ENCODE data around the gene SLC35E1.
"Not testable (repeated sequence)": the region's sequence is repeated elsewhere in the genome, so short reads cannot be mapped to it uniquely, and the experiment has no call there.

The SLC35E1 gene

GRCh38 chr19:16581145-16581970 lies 9.1 kb upstream of the SLC35E1 start:
- DNase-seq (ENCODE audit: low read depth): no peak

DNA sequence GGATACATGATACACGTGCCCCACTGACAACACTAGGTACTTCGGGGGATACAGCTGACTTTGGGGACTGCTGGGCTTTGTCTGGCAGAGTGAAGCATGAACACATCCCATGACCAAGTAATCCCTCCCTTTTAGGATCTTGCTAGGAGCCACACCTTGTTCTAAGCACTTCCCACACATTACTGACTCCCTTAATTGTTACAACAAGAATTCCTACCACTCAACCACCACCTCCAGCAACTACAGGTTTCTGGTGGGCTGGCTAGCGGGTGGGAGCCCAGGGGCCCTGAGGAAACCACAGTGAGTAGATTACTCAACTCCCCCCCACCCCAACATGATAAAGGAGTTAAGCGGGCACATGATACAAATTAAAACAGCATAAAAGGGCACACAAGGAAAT lies 7.2 kb upstream of the SLC35E1 start:
- no peak for DNase-seq (ENCODE audit: low read depth)

DNA sequence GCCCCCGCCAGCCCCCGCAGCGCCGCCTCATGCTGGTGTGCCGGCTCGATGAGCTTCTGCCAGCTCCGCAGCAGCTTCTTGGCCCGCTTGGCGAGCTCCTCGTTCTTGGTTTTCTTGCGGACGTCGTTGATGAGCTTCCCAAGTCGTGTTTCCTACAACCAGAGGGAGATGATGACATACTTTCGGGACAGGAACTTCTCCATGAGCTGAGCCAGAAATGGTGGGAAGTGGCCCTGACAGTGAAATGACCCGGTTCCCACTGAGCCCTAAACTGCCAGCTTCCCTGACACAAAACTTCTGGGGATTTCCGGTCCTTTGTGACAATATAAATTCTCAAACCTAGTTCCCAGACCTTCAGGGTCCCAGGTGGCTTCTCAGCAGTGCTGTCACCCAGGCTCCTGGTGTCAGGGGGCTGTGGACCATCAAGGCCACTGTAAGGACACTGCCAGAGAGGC lies 5.3 kb upstream of the SLC35E1 start:
- DNase-seq (ENCODE audit: low read depth): no peak

DNA sequence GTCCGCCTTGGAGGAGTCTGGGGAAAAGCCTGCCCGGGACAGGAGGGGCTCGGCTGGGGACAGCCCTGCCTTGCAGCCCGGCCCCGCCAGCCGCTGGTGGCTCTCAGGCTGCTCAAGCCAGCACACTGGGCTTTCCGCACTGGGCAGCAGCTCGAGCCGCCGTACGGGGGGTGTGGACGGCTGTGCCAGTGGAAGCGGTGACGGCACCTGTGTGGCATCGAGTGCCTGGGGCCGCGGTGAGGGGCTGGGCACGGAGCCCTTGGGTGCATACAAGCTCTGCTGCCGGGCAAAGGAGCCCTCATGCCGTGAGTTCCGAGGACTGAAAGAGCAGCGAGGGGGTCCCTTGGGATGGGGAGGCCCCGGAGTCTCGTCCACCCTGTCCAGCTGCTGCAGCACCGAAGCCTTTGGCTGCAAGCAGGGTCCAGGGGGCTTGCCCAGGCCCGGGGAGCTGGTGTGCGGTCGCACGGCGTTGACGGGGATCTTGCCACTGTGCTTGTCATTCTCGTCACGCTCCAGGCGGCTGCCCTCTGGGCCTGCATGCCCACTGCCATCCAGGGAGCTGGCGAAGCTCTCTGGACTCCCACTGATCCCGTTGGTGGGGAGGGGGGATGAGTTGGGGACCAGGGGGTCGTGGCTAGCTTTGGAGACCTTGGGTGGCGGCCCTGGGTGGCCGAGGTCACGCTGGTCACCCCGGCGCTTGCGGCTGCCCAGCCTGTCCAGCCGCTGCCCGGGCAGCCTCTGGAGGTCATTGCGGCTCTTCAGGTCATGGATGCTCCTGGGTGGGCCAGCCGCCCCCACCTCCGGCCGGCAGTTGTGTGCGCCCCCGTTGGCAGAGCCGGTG lies 4.7 kb upstream of the SLC35E1 start:
- no peak for DNase-seq (ENCODE audit: low read depth)

GRCh38 chr19:16575861-16576689 lies 3.9 kb upstream of the SLC35E1 start:
- DNase-seq (ENCODE audit: low read depth): no peak

GRCh38 chr19:16575282-16575681 lies 3.1 kb upstream of the SLC35E1 start:
- no peak for DNase-seq (ENCODE audit: low read depth)

GRCh38 chr19:16573925-16574324 lies 1.7 kb upstream of the SLC35E1 start:
- no peak for DNase-seq (ENCODE audit: low read depth)

DNA sequence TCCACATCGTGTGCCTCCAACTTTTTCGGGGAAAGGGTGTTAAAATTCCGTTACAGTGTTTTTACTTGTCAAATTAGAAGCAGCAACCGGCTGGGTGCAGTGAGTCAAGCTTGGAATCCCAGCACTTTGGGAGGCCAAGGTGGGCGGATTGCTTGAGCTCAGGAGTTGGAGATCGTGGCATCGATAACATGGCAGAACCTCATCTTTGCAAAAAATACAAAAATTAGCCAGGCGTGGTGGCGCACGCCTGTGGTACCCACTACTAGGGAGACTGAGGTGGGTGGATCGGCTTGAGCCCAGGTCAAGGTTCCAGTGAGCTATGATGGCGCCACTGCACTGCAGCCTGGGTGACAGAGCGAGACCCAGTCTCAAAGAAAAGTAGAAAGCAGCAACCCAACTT lies 1.1 kb upstream of the SLC35E1 start:
- DNase-seq (ENCODE audit: low read depth): no peak

- DNase-seq (ENCODE audit: low read depth): peak; percentile 56
These were observed 338 bp downstream of the SLC35E1 start for GRCh38 chr19:16571822-16572331.

GRCh38 chr19:16571283-16571682 lies 932 bp downstream of the SLC35E1 start:
- peak; percentile 57 for DNase-seq (ENCODE audit: low read depth)

- DNase-seq (ENCODE audit: low read depth): no peak
These were observed 2.5 kb downstream of the SLC35E1 start for GRCh38 chr19:16569609-16570320.

GRCh38 chr19:16566702-16567101 lies 5.5 kb downstream of the SLC35E1 start:
- DNase-seq (ENCODE audit: low read depth): no peak

DNA sequence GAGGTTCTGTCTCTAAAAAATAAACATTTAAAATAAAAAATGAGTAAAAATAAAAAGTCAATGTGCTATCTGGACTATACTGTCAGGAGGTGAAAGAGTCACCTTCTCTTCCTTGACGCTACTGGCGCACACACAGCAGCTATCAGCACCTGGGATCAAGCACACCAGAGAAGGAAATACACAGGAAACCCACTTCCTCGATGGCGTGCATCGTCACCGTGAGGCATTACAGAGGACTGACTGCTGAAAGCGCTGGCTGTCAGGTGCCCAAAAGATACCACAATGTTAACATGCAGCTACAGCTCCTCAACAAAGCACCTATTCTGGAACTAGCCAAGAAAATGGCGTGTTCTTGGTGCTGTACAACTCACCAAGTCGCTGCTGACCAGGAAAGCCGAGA lies 6.1 kb downstream of the SLC35E1 start:
- no peak for DNase-seq (ENCODE audit: low read depth)

GRCh38 chr19:16564842-16565241 lies 7.4 kb downstream of the SLC35E1 start:
- DNase-seq (ENCODE audit: low read depth): no peak

DNA sequence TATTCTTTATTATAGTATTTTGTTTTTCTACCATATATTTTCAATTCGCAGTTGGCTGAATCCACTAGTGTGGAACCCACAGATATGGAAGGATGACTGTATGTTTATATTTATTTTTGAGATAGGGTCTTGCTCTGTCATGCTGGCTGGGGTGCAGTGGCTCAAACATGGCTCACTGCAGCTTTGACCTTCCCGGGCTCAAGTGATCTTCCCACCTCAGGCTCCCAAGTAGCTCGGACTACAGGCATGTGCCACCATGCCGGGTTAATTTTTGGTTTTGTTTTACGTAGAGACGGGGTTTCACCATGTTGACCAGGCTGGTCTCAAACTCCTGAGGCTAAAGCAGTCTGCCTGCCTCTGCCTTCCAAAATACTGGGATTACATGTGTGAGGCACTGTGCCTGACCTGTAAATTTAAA lies 9.6 kb downstream of the SLC35E1 start:
- DNase-seq (ENCODE audit: low read depth): no peak

DNA sequence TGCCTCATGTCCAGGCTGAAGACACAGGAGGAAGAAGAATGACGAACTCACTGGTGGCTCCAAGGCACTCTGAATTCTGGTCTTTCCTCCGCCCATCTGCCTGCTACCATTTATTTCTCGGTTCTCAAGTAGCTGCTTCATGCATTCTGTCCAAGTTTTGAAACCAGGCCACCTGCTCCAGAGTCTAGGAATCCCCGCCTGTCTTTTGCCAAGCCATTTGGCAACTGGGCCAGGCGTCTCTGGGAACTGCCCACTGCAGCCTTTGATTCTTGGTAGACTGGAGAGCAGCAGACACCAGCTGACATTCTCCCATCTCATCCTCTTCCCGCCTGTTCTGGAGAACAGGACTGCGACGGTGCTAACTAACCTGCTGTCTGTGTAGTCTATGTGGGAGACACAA lies 10.8 kb downstream of the SLC35E1 start:
- DNase-seq (ENCODE audit: low read depth): no peak

DNA sequence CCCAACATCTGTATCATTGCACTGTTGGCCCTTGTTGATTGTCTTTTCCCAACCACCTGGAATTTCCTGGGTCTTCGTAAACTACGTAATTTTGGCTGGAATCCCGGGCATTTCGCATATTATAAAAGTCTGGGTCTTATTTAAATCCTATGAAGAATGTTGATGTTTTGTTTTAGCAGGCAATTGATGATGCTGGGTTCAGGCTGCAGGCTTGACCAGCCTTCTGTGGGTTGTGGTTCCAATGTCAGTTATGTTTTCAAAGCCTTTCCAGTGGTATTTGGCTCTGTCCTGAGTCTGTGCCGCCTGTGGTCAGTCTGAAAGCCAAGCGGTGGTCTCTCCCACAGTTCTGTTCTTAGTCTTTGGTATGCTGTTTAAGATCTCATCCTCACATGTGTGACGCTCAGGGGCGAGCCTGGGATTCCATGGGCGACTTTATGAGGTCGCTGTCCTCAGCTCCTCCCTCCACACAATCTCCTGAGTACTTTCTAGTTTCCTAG lies 12.4 kb downstream of the SLC35E1 start:
- no peak for DNase-seq (ENCODE audit: low read depth)

DNA sequence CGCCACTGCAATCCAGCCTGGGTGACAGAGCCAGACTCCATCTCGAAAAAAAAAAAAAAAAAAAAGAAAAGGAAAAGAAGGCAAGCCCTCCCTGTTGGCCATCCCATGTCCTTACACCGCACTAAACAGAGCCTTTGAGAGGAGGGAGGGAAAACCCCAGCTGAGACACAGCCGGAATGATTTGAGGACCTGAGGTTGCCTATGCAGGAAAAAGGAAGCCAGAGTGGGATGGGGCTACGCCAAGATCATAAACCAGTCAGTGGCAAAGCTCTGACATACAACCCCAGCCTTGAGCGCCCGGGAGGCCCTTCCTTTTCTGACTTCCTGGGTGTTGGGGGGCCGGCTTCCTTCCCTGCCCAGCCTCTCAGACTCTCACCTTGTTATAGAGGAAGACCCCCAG lies 17.4 kb downstream of the SLC35E1 start:
- no peak for DNase-seq (ENCODE audit: low read depth)

DNA sequence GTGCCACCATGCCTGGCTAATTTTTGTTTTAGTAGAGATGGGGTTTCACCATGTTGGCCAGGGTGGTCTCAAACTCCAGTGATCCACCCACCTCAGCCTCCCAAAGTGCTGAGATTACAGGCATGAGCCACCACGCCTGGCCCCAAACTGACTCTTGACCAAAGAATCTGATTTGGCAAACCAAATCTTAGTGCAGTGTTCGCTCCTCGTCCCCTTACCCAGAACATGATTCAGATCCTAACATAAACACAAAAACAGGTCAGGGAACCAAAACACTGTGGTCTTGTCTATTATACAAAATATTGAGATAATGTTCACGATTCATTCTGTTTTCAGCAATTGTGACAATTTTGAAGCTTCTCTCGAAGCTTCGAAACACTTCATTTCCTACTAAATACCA lies 20.3 kb downstream of the SLC35E1 start:
- DNase-seq (ENCODE audit: low read depth): not testable (repeated sequence)

DNA sequence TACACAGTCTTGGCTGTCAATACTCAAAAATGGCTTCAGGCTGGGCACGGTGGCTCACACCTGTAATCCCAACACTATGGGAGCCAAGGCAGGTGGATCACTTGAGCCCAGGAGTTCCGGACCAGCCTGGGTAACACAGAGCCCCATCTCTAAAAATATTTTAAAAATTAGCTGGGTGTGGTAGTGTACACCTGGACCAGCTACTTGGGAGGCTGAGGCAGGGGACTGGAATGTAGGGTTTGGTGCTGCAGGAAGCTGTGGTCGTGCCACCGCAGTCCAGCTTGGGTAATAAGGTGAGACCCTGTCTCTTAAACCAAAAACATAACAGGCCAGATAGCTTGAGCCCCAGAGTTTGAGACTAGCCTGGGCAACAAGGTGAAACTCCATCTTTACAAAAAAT lies 23.3 kb downstream of the SLC35E1 start:
- DNase-seq (ENCODE audit: low read depth): no peak

Measured in ELR (cell line).